Stimulated activated CD4-positive, alpha-beta T cell treated with anti-CD3 and anti-CD28 coated beads, Interleukin-4, amount 100 ng/mL, for 24 hours (primary cell): ENCODE measurements around the gene MUC6.

ENCODE experiments used
- DNase-seq: peaks from one replicate; pipeline ENCODE4 v3.0.0-alpha.2; 2020

Gene MUC6

DNA sequence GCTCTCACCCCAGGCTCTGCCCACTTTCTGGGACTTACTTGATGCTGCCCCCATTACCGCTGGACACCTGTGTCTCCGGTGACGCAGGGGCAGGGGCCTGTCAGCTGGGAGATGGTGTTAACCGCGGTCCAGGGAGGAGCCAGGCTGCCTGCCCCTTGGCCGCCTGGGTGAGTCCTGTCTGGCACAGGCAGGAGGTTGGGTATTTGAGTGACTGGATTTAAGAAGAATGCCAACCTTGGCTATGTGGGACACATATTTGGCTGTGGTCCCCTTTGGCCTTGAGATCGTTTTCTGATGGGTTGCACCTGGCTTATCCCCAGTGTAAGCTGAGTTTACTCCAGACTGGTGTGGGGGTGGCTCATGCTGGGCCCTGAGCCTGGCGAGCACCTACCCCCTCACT, 2.5 kb downstream of the MUC6 start:
- DNase-seq, result no peak

DNA sequence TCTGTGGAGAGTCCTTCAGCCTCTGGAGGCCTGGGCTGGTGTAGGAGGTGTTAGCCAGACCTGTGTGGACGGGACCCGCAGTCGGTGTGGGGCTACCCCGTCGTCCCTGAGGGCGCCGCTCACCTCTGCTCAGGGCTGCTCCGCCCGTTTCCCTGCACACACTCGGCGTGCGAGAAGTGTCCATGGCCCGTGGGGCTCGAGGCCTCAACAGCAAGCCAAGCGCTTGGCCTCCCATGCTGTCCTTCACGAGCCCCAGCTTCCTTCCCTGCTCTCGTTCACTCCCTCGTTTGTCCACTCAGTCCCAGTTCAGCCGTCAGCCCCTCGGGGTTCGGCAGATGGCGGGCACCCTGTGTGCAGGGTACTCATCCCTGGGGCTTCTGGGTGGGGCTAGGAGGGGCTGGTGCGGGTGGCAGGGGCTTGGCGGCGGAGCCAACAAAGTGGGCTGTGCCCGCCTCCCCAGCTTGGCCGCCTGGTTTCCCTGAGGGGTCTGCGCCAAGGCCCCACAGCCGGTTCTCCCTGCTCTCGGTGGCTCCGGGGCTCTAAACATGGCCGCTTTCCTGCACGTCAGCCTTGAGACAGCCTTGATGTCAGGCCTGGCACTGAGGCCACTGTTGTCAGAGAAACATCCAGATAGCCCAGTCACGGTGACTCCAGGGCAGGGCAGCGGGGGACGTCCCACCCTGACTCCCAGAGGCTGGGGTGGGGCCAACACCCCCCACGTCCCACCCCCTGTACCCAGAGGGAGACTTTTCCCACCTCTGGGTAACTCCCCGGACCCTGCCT, 3.3 kb downstream of the MUC6 start:
- no peak for DNase-seq

DNA sequence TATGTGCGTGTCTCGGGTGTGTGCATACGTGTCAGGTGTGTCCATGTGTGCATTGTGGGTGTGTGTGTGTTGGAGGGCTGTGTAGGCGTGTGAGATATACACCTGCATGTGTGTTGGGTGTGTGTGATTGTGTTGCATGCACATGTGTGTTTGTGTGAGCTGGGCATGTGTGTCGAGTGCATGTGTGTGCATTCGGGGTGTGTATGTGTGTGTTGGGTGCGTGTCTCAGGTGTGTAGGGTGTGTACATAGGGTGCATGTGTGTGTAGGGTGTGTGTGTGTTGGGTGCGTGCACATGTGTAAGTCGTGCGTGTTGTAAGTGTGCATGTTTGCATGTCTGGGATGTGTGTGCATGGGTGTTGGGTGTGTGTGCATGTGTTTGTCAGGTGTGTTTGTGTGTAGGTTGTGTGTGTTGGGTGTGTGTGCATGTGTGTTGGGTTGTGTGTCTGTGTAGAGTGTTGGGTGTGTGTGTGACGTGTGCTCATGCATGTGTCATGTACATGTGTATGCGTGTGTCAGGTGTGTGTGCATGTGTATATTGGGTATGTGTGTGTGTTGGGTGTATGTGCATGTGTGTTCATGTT, 4.1 kb downstream of the MUC6 start:
- DNase-seq, result no peak

DNA sequence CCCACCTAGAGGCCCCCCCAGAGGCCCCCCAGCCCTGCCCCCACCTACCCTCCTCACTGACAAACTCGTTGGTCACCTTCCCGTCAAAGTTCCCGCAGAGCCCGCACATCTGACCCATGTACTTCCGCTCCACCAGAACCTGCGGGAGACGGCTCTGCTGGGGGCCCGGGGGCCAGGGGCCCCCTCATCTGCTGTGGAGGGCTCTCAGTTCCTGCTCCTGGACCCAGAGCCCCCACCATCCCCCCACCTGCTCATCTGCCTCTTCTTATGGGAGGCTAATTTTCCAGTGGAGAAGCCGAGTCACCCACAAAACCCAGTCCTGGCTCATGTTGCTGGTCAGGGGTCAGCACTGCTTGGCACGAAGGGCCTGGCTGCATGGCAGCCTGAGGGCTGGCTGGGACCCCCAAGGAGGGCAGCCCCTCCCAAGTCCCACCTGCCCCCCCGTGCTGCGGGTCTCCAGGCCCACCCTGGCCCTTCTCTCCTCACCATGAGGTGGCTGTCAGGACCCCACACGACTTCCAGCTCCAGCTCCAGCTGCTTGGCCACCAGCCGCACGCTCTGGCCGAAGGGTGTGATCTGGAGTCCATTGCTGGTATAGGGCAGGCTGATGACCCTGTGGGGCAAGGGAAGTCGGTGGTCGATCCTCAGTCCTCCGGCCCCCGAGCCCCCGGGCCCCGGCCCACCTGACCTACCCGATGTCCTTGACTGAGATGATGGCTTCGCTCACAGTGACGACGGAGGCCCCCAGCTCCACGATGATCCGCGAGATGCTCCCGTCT, 5.2 kb downstream of the MUC6 start:
- no peak for DNase-seq

DNA sequence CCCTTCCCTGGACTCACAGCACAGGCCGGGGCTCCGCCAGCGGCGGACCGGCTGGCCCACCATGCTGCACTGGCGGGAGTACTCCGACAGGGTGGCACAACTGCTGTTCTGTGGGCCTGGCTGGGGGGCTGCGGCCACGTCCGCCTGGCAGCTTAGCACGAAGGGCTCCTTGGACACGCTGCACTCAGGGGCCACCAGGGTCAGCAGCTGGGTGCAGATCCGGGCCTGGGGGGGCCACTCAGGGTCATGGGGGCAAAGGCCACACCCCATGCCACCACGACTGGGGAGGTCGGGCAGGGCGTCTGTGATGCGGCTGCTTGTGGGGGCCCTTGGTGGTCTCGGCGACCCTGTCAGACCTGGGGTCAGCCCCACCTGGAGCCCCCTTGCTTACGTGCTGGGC, 6.0 kb downstream of the MUC6 start:
- DNase-seq, result no peak

DNA sequence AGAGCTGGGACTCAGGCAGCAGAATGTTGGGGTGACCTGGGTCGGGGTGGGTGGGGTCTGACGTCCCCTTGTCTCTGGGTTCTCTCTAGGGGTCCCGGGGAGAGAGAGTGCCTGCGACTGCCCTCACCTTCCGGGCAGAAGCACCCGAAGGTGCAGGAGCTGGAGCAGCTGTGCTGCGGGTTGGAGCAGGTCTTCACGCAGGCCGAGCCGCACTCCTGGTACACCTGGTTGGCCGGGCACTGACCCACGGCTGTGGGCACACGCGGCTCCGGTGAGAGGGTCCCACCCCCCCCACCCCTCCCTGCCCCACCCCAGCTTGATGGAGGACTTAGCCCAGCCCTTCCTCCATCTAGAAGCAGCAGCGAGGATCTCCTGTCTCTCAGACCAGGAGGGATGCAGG, 6.4 kb downstream of the MUC6 start:
- DNase-seq, result no peak

DNA sequence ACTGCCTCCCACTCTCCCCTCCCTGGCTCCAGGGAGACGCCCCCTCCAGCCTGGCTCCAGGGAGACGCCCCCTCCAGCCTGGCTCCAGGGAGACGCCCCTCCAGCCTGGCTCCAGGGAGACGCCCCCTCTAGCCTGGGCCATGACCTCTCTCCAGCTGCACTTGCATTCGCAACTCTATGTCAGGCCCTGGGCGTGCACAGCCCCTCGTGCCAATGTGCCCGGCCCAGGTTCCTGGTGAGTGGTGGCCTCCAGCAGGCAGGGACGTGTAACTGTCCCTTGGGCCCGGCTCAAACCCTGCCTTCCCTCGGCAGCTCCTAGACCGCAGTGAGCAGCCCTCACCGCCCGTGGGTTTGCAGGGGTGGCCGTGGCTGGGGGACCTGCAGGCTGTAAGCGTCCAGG, 6.9 kb downstream of the MUC6 start:
- no peak for DNase-seq

DNA sequence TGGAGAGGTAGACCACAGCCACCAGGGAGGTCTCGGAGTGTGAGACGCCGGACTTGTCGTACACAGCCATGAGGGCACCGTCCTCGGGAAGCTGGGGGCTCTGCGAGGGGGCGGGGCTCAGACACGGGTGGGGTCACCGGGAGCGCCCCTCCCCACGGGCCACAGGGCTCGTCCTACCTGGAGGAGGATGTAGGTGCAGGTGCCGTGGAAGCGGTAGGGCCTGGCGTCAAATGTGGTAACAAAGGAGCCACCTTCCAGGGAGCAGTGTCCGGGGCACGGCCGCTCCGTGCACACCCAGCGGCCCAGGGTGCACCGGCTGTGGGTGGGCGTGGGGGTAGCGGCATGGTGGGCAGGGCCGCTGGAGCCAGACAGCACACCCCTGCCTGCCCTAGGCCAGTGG, 7.5 kb downstream of the MUC6 start:
- DNase-seq, result no peak

DNA sequence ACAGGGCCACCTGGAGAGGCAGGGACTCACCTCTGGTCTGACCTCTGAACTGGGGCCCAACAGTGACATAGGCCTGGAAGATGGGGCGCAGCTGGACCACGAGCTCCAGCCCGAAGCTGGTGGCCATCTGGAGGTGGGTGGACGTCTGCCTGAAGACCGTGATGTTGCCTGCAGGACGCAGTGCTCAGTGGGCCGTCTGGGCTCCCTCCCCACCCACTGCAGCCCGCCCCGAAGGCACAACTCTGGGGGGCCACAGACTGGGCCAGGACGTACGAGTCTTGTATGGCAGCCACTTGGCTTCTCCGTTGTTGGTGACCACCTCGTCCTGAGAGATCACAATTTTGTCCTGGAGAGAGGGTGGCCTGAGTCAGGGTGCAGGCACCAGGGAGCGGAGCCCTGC, 7.9 kb downstream of the MUC6 start:
- DNase-seq, result no peak

DNA sequence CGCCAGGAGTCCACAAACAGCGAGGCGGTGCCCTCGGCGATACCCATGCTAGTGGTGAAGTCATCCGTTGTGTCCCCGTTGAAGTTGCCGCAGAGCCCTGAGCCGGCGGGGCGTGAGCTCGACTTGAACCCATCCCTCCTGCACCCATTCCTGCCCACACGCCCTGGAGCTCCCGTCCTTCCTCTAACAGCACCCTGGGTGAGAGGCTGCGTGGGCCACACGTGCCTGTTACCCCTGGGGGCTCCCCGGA, 8.3 kb downstream of the MUC6 start:
- DNase-seq, result no peak

DNA sequence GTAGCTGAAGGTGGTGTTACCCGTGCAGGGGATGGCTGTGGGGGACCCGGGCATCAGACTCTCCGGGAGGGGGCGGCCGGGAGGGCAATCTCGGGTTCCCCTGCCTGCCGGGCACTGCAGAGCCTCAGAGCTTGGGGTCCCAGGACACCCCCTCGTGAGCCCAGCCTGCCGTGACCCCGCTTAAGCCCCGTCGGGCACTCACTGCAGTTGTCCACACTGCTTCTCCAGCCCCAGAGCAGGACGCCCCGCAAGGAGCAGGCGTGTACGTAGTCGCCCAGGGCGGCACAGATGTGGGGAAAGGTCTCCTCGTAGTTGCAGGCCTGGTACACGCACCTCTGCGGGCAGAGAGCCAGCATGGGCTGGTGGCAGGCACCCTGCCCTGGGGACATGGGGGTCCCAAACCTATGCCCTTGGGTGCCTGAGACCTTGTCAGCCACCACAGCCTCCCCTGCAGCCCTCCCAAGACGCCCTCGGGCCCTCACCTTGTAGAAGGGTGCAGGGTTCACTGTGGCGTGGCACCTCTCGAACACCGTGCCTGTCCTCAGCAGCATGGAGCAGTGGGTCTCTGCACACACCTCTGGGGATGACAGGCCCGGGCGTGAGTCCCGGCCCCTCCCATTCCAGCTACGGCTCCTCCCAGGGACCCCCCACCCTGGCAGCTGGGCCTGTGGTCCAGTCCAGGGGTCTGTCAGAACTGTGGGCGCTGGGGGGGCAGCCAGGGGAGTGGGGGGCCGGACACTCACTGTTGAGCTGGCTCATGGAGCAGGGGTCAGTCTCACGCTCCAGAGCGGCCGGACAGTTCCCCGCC, 8.8 kb downstream of the MUC6 start:
- no peak for DNase-seq

DNA sequence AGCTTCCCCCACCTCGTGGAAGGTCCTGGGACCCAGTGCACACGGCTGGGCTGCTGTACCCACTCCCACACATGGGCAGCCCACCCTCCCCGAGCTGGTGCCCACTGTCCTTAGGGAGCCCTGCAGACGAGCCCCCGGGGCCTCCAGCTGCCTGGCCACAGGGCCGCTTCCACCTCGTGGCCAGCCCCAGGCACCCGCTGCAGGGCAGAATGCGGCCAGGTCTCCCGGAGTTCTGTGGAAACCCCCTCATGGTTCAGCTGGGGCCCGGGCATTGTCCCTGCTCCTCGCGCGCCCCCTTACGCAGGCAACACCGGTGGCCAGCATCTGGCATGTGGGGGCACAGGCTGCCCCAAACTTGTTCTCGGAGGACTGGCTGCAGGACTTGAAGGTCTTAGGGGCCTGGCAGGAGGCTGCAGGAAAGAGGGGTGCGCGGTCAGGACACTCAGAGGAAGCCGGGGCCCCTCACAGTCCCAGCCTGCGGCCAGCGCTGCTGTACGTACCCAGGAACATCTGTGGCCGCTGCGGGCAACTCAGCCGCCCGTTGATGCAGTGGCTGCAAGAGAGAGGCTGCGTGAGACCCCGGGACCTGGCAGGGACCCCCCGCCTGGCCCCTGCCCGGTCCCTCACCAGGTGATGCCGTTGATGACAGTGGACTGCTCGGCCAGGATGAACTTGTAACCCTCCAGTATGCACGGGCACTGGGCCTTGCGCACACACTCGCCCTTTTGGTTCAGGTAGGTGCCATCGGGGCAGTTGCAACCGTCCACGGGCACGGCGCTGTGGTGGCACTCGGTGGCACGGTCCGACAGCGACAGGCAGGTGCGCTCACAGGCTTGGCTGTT, 9.7 kb downstream of the MUC6 start:
- DNase-seq, result no peak

DNA sequence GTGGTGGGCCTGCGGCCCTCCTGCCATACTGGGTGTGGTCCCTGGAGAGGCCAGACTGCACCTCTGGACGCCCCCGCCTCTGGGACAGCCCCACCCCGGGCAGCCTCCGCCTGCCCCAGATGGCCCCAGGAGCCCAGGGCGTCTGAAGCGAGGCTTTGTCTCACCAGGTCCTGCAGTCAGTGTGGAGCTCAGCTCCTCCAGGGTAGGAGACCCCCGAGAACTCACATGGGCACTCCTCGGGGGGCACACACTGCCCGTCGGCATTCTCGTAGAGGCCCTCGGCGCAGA, 10.4 kb downstream of the MUC6 start:
- no peak for DNase-seq

DNA sequence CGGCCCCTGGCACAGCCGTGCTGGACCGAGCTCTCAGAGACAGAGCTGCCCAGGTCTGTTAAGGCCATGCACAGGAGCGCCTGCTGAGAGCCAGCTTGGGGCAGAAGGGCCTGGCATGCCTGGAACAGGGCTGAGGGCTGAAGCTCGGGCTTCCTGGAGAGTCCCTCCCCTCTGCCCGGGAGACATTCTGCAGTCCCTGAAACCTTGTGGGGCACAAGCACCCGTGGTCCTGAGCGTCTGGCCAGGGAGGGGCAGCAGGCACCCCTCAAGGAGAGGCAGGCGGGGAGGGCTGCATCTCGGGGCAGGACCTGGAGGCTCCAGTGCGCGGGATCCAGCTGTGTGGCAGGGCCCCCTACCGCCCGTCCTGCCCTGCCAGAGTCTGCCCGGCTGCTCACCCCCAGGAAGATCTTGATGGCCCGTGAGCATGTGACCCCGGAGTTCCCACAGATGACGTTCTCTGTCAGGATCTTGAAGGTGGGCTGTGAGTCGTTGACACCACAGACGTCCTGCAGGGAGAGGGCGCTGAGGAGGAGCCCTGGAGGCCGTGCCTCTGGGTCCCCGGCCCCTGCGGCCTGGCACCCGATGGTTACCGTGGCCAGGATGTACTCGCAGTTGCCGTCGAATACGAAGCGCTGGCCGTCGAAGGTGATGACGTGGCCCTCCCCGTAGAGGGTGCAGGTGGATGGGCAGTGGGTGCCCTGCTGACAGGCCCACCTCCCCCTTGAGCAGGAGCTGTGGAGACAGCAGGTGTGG, 10.9 kb downstream of the MUC6 start:
- DNase-seq, result no peak

DNA sequence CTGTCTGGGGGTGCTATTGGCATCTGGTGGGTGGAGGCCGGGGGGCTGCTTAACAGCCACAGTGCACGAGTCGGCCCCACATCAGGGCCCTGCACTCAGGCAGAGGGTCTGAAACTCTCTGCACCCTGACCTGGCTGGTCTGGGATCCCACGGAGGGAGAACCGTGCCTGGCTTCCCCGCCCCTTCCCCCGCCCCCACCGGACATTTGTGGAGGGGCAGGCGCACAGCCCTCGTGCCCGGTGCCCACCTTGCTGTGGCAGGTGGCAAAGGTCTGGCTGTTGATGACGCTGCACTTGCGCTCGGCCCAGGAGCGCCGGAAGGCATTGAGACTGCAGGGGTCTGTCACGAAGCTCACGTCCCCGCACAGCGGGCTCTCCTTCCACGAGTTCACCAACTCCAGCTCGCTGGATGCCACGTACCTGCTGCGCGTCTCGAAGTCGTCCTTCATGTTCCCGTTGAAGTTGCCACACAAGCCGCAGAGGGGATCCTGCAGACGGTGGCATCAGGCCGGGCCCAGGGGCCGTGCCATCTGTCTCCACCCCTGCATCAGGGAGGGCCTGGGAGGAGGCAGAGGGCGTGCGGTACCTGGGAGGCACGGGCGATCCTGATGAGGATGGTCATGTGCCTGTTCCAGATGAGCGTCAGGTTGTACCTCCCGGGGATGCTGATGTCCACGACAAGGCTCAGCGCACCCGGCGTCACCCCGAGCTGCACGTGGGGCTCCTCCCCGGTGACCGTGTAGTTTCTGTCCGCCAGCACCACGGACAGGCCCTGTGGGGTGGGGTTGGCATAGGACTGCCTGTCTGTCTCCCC, 11.7 kb downstream of the MUC6 start:
- DNase-seq, result no peak

DNA sequence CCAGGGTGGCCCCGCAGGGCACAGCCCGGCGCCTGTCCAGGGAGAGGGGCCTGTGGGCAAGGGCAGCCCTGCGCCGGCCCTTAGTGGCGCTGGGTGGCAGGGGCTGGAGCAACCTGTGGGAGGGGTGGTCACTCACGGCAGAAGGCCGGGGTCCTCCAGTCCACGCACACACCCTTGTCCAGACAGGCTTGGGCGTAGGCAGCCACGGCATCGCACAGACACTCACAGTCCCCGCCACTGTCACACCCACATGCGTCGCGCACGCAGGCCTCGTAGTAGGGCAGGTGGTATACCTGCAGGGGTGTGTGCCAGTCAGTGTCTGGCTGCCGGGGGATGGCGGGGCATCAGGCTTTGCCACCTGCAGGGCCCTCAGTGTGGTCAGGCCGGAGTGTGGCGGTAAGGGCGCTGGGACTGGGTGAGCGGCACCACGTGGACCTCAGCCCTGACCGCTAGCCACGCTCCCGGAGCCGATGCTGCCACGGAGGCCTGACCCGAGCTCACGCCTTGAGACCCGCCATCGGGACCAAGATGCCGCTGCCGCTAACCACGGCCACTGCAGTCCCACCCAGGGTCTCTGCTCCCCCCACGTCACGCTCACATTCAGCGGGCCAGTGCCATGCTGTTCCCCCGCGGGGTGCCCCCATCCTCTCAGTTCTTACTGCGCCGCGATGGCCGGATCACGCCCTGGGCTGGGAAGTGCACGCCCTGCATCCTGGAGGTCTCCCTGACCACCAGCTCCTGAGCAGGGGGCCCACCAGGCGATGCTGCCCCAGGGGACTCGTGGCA, 12.5 kb downstream of the MUC6 start:
- DNase-seq, result no peak

DNA sequence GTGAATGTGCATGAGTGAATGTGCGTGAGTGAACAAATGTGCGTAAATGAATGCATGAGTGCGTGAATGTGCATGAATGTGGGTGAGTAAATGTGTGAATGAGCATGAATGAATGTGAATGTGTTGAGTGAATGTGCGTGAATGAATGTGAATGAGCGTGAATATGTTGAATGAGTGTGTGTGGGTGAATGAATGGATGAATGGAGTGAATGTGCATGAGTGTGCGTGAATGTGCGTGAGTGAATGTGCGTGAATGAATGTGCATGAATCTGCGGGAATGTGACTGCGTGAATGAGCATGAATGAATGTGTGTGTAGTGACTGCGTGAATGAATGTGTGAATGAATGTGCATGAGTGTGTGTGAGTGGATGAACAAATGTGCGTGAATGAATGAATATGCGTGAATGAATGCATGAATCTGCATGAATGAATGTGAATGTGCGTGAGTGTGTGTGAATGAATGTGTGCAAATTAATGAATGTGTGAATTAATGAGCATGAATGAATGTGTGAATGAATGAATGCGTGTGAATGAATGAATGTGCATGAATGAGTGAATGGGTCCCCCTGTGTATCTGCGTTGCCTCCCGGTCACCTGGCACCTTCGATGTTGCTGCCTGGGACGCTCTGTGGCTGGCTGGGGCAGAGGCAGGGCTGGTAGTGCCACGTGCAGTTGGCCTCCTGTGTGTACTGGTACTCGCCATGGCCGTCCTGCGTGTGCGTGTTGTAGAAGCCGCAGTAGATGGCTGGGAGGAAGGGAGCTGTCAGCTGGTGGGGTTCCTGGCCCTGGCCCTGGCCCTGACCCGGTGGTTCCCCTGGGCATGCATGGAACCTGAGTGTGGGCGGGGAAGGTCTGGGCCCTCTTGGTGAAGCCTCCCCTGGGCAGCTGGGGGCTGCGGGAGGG, 13.4 kb downstream of the MUC6 start:
- DNase-seq, result no peak

DNA sequence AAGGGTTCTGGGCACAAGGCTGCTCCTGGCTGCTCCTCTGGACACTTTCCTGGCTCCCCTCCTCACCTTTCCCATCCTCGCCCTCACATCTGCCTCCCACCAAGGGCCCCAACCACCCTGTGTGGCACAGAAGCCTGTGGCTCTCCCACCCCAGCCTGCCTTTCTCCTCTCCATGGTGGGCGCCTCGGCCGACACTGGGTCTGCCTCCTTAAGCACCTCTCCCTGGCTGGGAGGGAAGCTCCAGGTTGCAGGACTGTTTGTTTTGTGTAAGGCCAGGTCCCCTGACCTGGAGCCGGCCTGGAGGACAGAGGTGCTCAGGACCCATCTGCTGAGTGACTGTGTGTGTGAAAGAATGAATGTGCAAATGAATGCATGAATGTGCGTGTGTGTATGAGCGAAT, 14.1 kb downstream of the MUC6 start:
- no peak for DNase-seq

DNA sequence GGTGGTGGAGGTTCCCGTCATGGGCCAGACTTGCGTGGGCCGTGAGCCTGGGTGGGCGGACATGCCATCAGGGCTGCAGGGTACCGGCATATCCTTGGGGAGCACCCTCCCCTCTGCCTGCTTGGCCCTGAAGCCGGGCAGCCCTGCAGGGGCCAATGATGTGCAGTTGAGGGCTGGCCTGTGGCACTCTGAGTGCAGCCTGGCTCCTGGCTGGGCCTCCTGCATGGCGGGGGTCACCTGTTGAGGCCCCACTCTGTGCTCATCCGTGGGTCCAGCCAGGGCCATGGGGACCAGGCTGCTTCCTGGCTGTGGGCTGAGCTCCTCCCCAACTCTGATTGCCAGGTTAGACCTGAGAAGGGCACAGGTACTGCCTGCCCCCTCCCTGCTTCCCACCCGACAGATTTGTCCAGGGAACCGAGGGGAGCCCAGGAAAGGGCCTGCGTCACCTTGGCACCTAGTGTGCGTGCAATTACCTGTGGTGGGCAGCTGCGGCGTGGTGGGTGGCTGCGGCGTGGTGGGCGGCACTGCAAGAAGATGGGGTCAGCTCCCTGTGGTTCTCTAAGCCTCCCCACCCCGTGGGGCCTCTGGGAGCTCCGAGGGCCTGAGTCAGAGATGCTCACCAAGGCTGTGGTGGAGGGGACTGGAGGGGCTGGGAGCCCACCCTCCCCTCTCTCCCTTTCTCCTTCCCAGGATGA, 16.2 kb downstream of the MUC6 start:
- DNase-seq, result no peak
